Measurements from ENCODE around the gene B4GALT6. TPM values are rescaled to one million over a fixed set of nuclear protein-coding genes. Genes with fewer than 3 reads are reported as not detected.

Gene B4GALT6
- total and polyA plus RNA-seq, 2 of the 4 experiments (the other 2 are of a cell fraction): 1.1 to 3.9 TPM

- H2BK120ac ChIP-seq (ENCODE audit: low read depth, low read length): no peak overlapping the region
- no peak overlapping the region for H3K4ac ChIP-seq (ENCODE audit: low read depth, low read length)
- no peak overlapping the region for H3K18ac ChIP-seq (ENCODE audit: low read depth, low read length)
- H3K4me1 ChIP-seq (ENCODE audit: control insufficient read depth, insufficient read depth, low read length): no peaks in the 10 kb centered on the region
- H2AFZ ChIP-seq (replicated peaks; ENCODE audit: low read length, poor library complexity): no peak overlapping the region
- in situ Hi-C loops (cut with MboI; ENCODE audit: low sequenced_read_pairs): no loop called here
- no peak overlapping the region for H2BK5ac ChIP-seq (ENCODE audit: low read depth, low read length, poor library complexity, severe bottlenecking)
- H4K8ac ChIP-seq (ENCODE audit: low read depth in 2 of 2, low read length in 2 of 2): no peak overlapping the region
- no peak overlapping the region for H3K23ac ChIP-seq (ENCODE audit: low read depth, low read length)
- POLR2A ChIA-PET (ENCODE audit: unreplicated experiment): no interaction called here
- no peaks in the 10 kb centered on the region for H4K20me1 ChIP-seq (ENCODE audit: insufficient read depth, low read length)
- no peaks in the 10 kb centered on the region for H3K9me3 ChIP-seq (ENCODE audit: control insufficient read depth, insufficient read depth, low read length)
- no peaks in the 10 kb centered on the region for H3K36me3 ChIP-seq (ENCODE audit: control insufficient read depth, insufficient read depth, low read length)
- H3K27me3 ChIP-seq (ENCODE audit: control insufficient read depth, insufficient read depth, low read length): no peaks in the 10 kb centered on the region
- no peak overlapping the region for H3K56ac ChIP-seq (ENCODE audit: extremely low read depth, insufficient read depth, low read length)
- ATAC-seq (ENCODE audit: low read depth): no peak
- no peak overlapping the region for H2BK20ac ChIP-seq (ENCODE audit: low read depth, low read length)
- no peak overlapping the region for H3K4me2 ChIP-seq (ENCODE audit: low read depth, low read length)
- no TSS peak for BruUV-seq (replicated peaks)
- no peak overlapping the region for H2AK5ac ChIP-seq (ENCODE audit: low read depth, low read length)
- CTCF ChIA-PET: no interaction called here
- H4K5ac ChIP-seq (ENCODE audit: low read depth, low read length): no peak overlapping the region
- H3K9ac ChIP-seq (ENCODE audit: low read depth, low read length): no peak overlapping the region
- no peak for DNase-seq
- TF ChIP-seq USF2 (IDR thresholded peaks at IDR 0.05; ENCODE audit: low read depth, low read length) (no peak), POLR2A (IDR thresholded peaks at IDR 0.05; ENCODE audit: low read depth, low read length) (no peak), ELK1 (IDR thresholded peaks at IDR 0.05; ENCODE audit: borderline replicate concordance, low read depth, low read length) (no peak), FOS (IDR thresholded peaks at IDR 0.05; ENCODE audit: low read depth, low read length) (no peak), RAD21 (IDR thresholded peaks at IDR 0.05; ENCODE audit: low read length) (no peak), MXI1 (IDR thresholded peaks at IDR 0.05; ENCODE audit: borderline replicate concordance, low read depth, low read length) (no peak), RCOR1 (IDR thresholded peaks at IDR 0.05; ENCODE audit: insufficient replicate concordance, low read length) (no peak), CEBPB (IDR thresholded peaks at IDR 0.05; ENCODE audit: low read depth, low read length) (no peak), NFE2L2 (IDR thresholded peaks at IDR 0.05; ENCODE audit: low read depth, low read length) (no peak), CTCF (conservative IDR thresholded peaks at IDR 0.05; ENCODE audit: low read depth, low read length) (no peak), MAFK (IDR thresholded peaks at IDR 0.05; ENCODE audit: low read depth, low read length) (no peak), CHD1 (IDR thresholded peaks at IDR 0.05; ENCODE audit: low read depth, low read length) (no peak), MAZ (IDR thresholded peaks at IDR 0.05; ENCODE audit: borderline replicate concordance, low read depth, low read length) (no peak), BHLHE40 (IDR thresholded peaks at IDR 0.05; ENCODE audit: low read depth, low read length) (no peak), SMC3 (IDR thresholded peaks at IDR 0.05; ENCODE audit: low read depth, low read length) (no peak), RFX5 (IDR thresholded peaks at IDR 0.05; ENCODE audit: low read depth, low read length) (no peak)
- intact Hi-C loops (cut with micrococcal nuclease): no loop called here
- H3K4me3 ChIP-seq (ENCODE audit: insufficient read depth, low read depth, low read length): no peak overlapping the region
- no peak overlapping the region for H2BK15ac ChIP-seq (ENCODE audit: low read depth, low read length)
- H3K79me1 ChIP-seq (ENCODE audit: low read depth in 1 of 2, low read length in 2 of 2): no peaks in the 10 kb centered on the region
- no peak overlapping the region for H4K91ac ChIP-seq (ENCODE audit: insufficient read depth, low read depth, low read length)
- no peak overlapping the region for H3K14ac ChIP-seq (replicated peaks; ENCODE audit: low read depth, low read length)
- H3K9me1 ChIP-seq (ENCODE audit: insufficient read depth, low read length): no peaks in the 10 kb centered on the region
- no peak overlapping the region for H2AK9ac ChIP-seq (replicated peaks; ENCODE audit: low read depth, low read length, poor library complexity)
- dilution Hi-C loops (cut with HindIII; ENCODE audit: low sequenced_read_pairs, unreplicated experiment): no loop called here
- H3K27ac ChIP-seq (ENCODE audit: insufficient read depth, low read length): no peak overlapping the region
Observed at GRCh38 chr18:31675404-31675803, 9.0 kb downstream of the B4GALT6 start.
